Kidney glomerular epithelial cell (primary cell): ENCODE results near the gene FBXL20.
A peak's percentile ranks its signal among the peaks of the same experiment; 100 is the strongest.
"Not testable (repeated sequence)": the region's sequence is repeated elsewhere in the genome, so short reads cannot be mapped to it uniquely, and the experiment has no call there.

Source experiments
- DNase-seq: peaks from one replicate; lab custom pipeline; 2025; lab: John Stamatoyannopoulos, UW

Gene FBXL20

DNA sequence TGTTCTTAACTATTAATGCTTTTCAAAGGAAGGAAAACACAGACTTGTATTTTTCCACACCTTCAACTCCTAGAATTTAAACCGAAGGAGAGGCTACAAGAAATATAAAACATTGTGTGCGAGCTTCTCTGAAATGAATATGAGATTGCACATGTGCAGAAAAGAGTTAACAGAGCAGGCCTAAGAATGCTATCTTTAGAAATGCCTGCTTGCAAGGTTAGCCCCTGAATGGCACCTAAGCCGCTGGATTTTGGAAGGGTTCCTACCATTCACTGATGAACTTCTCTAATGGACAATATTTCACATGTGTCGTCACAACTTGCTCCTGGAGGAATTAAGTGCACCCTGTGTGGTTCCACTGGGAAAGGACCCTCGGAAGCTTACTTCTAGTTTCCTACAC is 69.3 kb downstream of the FBXL20 start:
- no peak for DNase-seq

DNA sequence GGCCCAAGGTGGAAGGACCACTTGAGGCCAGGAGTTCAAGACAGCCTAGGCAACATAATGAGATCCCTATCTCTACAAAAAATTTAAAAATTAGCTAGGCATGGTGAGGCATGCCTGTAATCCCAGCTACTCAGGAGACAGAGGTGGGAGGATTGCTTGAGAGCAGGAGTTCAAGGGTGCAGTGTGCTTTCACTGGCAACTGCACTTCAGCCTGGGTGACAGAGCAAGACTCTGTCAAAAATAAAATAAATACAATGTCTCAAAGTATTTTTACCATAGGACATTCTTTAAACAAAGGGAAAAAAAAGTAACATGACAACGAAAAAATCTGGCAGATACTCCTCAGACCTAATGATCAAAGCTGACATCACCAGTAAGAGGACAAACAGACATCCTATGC is 72.6 kb downstream of the FBXL20 start:
- no peak for DNase-seq

DNA sequence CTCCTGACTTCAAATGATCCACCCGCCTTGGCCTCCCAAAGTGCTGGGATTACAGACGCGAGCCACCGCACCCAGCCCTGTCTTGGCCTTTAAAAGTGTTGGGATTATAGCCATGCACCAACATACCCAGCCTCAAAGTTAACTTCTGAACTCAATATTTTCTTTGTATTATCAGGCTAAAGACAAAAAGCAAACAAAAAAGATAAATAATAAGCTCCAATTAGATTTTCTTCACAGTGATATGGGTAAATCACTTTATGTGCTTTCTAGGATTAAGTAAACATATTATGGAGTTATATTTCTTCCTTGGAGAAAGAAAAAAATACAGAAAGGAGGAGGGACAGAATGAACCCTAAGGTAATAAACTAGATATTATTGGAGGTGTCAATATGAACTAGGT is 74.3 kb downstream of the FBXL20 start:
- no peak for DNase-seq

DNA sequence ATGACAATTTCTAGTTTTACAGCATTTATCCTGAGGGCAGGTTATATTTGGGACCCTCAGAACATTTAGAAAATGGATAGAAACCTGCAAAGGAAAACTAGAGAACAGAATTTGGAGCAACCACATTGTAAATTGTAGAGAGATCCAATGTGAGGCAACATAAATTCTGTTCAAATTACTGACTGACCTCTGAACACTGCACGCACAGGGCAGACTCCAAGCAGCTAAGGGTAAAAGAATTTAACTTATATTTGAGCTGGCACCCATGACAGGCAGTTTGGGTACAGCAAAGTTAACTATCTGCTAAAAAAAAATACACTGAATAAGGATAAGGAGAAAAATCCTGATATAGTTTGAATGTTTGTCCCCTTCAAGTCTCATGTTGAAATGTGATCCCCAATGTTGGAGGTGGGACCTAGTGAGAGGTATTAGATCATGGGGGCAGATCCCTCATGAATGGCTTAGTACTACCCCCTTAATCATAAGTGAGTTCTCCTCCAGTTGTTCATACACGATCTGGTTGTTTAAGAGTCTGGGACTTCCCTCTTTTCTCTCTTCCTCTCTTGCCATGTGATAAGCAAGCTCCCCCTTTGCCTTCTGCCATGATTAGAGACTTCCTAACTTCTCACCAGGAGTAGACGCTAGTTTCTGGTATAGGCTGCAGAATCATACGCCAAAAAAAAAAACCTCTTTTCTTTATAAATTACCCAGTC is 75.7 kb downstream of the FBXL20 start:
- no peak for DNase-seq

DNA sequence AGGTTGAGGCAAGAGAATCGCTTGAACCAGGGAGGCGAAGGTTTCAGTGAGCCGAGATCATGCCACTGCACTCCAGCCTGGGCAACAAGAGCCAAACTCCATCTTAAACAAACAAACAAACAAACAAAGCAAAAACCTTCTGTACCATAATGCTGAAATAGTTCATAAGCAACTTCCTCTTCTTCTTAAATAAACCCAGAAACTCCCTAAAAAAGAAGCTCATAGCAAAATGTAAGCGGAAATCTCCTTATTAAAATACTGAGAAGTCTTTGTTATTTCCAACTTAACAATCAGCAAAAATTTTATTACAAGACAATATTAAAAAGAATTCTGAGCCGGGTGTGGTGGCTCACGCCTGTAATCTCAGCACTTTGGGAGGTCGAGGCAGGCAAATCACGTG is 82.8 kb downstream of the FBXL20 start:
- no peak for DNase-seq

DNA sequence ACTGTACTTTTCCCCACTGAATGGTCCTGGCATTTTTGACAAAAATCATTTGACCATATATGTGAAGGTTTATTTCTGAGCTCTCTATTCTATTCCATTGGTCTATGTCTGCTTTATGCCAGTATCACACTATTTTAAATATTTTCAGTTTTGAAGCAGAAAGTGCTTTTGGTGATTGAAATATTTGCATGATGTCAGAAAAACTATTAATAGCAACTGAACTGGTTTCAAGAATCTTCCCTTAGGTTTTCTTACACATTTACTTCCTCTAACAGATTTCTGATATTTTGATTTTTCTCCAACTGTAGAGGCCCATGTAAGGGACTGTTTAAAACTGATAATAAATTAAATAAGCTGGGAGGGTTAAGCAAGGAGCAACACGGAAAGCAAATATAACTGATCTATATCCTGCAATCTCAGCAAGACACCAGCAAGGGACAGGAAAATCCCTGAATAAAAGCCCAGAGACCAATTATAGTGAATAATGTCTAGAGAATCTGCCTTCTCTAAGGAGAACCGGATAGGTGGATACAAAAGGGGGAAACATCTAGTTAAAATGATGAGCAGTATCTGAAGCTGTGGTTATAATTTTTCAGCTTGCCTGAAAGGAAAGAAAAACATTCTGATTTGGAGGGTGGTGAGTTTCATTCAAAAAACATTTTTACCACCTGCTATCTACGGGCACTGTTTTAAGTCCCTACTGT is 94.8 kb downstream of the FBXL20 start:
- peak; percentile 13 for DNase-seq

DNA sequence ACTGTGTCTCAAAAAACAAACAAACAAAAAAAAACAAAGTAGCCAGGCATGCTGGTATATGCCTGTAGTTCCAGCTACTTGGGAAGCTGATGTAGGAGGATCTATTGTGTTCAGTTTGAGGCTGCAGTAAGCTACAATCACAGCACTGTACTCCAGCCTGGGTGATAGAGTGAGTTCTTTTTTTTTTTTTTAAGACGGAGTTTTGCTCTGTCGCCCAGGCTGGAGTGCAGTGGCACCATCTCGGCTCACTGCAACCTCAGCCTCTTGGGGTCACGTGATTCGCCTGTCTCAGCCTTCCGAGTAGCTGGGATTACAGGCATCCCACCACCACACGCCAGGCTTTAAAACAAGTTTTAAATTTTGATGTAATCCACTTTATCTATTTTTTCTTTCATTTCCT is 95.4 kb downstream of the FBXL20 start:
- no peak for DNase-seq

DNA sequence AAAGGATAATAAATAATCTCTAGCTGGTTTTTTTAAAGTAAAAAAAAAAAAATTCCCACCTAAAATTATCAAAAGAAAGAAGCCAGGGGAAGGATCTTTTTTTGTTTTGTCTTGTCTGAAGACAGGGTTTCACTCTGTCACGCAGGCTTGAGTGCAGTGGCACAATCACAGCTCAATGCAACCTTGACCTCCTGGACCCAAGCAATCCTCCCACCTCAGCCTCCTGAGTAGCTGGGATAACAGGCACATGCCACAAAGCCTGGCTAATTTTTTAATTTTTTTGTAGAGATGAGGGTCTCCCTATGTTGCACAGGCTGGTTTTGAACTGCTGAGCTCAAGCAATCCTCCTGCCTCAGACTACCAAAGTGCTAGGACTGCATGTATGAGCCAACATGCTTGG is 97.2 kb downstream of the FBXL20 start:
- DNase-seq = no peak

DNA sequence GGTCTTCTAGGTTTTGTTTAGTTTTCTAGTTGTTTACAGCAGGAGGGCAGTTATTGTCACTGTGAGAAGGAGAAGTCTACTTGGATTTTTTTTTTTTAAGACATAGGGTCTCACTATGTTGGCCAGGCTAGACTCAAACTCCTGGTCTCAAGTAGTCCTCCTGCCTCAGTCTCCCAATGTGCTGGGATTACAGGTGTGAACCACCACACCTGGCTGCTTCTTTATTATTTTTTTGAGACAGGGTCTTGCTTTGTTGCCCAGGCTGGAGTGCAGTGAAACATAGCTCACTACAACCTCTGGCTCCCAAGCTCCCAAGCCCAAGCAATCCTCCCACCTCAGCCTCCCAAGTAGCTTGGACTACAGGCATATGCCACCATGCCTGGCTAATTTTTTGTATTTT is 107.4 kb downstream of the FBXL20 start:
- no peak for DNase-seq

DNA sequence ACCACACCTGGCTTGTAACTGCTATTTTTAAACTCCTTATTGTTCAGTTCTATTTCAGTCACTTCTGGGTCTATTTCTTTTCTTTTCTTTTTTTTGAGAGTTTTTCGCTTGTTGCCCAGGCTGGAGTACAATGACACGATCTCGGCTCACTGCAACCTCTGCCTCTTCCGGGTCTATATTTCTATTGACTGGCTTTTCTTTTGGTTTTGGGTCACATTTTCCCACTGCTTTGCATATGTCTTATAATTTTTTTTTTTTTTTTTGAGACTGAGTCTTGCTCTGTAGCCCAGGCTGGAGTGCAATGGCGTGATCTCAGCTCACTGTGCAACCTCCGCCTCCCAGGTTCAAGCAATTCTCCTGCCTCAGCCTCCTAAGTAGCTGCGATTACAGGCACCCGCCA is 108.9 kb downstream of the FBXL20 start:
- not testable (repeated sequence) for DNase-seq

DNA sequence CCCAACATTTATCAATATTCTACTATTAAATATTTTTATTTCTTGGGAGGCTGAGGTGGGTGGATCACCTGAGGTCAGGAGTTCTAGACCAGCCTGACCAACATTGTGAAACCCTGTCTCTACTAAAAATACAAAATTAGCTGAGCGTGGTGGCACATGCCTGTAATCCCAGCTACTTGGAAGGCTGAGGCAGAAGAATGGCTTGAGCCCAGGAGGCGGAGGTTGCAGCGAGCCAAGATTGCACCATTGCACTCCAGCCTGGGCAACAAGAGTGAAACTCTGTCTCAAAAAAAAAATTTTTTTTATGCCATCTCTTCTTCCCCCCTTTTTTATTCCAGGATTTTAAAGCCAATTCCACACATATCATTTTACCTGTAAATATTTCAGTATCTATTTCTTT is 114.9 kb downstream of the FBXL20 start:
- not testable (repeated sequence) for DNase-seq

DNA sequence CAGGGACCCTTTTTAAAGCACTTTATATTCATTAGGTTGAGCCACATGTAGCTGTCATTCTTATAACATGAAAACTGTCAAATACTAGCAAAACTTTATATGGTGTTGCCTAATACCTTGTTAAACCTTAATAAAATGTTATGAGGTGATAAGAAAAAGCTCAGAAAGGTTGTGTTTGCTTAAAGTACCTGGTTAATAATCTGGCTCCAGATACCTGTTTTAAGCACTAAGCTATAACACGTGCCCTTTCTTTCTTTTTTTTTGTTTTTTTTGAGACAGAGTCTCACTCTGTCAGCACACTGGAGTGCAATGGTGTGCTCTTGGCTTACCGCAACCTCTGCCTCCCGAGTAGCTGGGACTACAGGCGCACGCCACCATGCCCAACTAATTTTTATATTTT is 116.7 kb downstream of the FBXL20 start:
- DNase-seq = no peak

DNA sequence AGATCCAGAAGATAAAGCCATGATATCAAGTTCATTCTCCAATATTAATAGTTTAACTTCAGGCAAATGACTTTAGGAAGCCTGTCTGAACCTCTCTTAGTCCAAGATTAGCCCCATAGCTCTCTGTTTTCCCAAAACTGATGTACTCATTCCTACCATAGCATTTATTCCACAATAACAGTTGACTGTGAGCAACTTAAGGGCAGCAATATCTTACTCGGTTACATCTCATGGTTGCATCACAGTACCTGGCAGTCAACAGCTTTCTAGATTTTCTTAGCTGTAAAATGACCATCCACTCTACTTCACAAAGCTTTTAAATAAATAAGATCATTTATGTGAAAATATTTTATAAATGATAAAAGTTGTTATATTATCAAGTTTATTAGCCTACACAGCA is 117.5 kb downstream of the FBXL20 start:
- no peak for DNase-seq

DNA sequence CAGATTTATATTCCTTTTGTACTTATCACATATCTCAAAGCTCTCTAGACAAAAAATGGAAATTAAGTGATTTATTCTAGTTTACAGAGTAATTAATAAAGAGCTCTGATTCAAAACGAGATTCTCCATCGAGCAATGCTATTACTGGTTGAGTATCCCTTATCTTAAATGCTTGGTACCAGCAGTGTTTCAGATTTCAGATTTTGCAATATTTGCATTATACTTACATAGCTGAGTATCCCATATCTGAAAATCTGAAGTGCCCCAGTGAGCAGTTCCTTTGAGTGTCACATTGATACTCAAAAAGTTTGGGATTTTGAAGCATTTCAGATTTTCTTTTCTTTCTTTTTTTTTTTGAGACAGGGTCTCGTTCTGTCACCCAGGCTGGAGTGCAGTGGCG is 118.3 kb downstream of the FBXL20 start:
- DNase-seq = no peak

DNA sequence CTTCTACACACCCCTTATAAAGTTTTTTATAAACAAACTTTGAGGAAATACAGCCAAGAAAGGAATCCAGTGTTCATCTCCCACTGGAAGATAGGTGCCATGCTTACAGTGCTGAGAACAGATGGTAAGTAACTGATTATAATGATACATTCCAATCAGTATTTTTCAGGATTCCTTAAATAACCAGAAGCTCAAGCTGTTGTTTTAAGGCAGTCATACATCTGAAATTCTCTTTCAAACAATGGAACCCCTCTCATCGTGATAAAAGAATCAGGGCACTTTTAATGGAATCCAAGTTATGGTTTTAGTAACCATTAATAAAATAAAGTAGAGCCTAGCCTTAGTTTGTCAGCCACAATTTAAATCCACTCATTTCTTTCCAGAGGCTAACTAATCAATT is 119.6 kb downstream of the FBXL20 start:
- DNase-seq = peak; percentile 33

DNA sequence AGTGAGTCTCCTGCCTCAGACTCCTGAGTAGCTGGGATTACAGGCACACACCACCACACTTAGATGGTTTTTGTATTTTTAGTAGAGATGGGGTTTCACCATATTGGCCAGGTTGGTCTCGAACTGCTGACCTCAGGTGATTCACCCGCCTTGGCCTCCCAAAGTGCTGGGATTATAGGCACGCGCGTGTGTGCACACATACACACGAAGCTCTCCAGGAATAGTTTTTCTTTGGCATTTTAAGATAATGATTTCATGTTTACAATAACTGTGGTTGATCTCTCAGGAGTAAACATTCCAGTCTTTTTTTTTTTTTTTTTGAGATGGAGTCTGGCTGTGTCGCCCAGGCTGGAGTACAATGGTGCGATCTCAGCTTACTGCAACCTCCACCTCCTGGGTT is 123.2 kb downstream of the FBXL20 start:
- not testable (repeated sequence) for DNase-seq

DNA sequence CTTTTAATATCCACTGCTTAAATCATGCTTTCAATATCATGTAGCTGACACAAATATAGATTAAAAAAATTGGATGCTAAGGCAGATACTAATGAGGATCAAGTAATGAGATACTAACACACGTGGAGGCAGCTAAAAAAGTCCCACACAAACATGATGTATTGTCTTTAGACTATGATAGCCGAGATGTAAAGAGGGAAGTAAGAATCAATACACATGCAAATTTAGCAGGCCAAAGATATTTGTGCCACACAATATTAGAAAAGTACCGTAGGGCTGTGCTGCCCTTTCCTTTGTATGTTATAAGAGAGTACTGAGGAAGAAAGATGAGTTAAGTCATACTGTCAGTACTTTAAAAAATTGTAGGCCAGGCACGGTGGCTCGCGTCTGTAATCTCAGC is 124.3 kb downstream of the FBXL20 start:
- no peak for DNase-seq

DNA sequence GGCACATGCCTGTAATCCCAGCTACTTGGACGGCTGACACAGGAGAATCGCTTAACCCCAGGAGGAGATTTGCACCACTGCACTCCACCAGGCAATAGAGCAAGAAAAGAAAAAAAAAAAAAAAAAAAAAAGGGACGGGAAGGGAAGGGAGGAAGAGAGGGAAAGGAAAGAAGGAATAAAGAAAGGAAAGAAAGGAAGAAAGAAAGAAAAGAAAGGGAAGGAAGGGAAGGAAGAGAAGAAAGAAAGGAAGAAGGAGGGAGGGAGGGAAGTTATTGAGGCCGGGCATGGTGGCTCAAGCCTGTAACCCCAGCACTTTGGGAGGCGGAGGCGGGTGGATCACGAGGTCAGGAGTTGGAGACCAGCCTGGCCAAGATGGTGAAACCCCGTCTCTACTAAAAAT is 125.3 kb downstream of the FBXL20 start:
- DNase-seq = no peak

DNA sequence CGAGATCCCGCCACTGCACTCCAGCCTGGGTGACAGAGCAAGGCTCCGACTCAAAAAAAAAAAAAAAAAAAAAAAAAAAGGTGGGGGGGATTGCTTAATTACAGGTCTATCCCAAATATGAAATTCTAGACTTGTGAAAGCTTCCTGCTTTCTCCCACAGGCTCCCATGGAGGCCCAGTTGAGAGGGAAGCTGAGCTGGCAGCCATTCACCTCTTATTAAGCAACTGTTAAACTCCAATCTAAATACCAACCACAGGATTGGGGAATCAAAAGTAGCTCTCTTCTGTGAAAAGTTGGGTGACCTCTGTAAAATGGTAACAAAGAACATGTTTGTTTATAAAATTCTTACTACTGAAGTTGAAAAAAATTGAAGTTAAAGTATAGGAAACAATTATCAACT is 129.9 kb downstream of the FBXL20 start:
- DNase-seq = no peak

DNA sequence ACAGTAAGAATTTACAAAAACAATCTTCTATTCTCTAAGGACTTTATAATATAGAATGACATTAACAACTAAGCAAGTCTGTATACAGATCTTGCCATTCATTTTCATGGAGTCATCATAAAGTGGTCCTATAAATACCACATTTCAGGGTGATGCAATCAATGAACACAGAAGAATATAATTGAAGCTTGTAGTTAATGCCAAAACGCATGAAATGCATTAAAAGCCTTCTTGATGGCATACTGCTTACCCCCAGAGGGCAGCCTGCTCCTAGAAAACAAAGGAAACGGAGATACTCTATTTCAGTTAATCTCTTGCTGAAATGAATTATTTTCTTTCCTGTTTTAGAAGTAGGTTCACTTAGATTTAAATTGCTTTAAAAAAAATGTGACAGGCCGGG is 130.5 kb downstream of the FBXL20 start:
- no peak for DNase-seq

DNA sequence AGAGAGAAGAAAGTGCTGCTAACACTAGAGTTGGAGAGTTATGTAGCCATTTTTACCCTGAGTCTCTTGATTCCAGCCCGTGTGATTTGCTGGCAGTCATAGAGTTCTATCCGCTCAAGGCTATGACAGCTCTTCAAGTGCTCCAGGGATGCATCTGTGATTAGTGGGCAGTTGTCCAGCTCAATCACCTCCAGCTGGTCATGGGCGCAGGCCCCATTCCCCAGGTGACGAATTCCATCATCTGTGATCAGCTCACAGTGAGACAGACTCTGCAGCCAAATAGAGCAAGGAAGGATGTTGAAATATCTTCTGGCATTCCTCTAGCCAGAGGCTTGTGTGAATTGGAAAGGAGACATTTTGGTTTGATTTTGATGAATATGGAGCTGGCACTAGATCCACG is 137.3 kb downstream of the FBXL20 start:
- no peak for DNase-seq

DNA sequence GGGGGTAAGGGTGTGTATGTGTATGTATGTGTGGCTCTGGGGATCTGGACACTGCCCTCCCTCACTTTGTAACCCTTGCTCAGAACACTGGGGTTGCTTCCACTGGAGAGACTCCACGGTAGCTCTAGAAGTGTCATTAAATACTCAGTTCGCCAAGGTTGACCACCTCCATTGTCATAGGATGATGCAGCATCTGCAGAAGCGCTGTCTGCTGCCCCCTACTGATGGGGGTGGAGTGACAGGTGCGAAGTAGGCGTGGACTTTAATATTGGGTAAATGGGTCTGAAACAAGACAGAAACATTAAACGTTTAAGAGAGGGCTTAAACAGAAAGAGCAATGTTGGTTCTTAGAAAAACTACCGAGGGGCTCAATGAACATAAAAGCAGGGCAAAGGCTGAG is 140.1 kb downstream of the FBXL20 start:
- DNase-seq = no peak

DNA sequence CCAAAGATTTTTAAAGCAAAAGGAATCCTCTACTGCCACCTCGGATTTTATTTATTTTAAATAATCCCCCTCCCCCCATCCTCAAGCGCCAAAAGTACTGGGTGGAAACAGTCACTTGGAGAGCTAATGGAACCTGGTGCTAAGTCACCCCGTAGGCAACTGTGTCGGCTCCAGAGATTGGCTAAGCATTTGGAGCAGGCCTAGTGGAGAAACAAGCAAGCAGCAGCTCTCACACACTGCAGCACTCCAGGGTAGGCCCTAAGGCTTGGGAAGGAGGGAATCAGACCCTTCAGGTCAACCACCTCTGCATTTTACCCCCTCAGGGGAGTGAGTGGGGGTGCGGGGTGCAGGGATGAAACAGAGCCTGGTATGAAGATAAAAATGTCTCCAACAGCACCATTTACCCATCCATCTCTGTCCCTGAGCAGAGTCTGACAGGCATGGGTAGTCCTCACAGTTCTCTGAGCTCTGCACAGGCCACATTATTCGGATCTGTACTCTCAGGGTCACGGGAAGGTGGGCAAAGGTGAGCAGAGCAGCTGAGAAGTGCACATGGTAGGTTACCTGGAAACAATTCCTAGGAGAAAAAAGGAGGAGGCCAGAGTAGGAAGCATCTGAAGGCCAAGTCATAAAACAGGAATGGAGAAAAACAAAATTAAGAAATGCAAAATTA is 148.5 kb downstream of the FBXL20 start:
- DNase-seq = no peak
